A673 (cell line): ENCODE measurements around the gene TRDN. TPM values are rescaled to one million over a fixed set of nuclear protein-coding genes. Genes with fewer than 3 reads are reported as not detected.

Source experiments
- BruUV-seq: library from RNA; stranded (reverse); fragments of 400-500 nt; replicated peaks from 2 replicates; lab custom pipeline; 2021; lab: Mats Ljungman, UMichigan
- CTCF ChIA-PET: fragments of 300-600 bp; sonication (Branson Sonifier 250); formaldehyde crosslinking; loops from one replicate; lab custom pipeline; 2022; ENCODE audit warnings: antibody characterized with exemption; lab: Charles Lee
- POLR2A ChIA-PET: fragments of 300-600 bp; sonication (Branson Sonifier 250); formaldehyde crosslinking; loops from one replicate; lab custom pipeline; 2022; ENCODE audit warnings: antibody characterized with exemption; ENCODE audit not compliant: low non-redundant PET; lab: Charles Lee
- DNase-seq: peaks from one replicate; pipeline ENCODE4 v3.0.0-alpha.2; 2015; ENCODE audit warnings: low spot score
- H3K27ac ChIP-seq: fragments of 200-600 bp; sonication (generic); 2 replicates; pipeline ENCODE4 v1.5.1; 2016; ENCODE audit warnings: mixed run types, low read depth, mild to moderate bottlenecking, mixed read lengths, antibody characterized with exemption, low read length; ENCODE audit not compliant: poor library complexity, severe bottlenecking
- H3K27me3 ChIP-seq: fragments of 200-600 bp; sonication (generic); replicated peaks from 2 replicates; pipeline ENCODE4 v1.6.1; 2017; ENCODE audit warnings: mixed run types, low read depth, mild to moderate bottlenecking, mixed read lengths, antibody characterized with exemption, low read length; ENCODE audit not compliant: insufficient read depth, poor library complexity
- H3K36me3 ChIP-seq: fragments of 200-600 bp; sonication (generic); 2 replicates; pipeline ENCODE4 v1.6.1; 2016; ENCODE audit warnings: mixed run types, mild to moderate bottlenecking, mixed read lengths, antibody characterized with exemption, low read length; ENCODE audit not compliant: insufficient read depth, poor library complexity, severe bottlenecking
- H3K4me1 ChIP-seq: fragments of 200-600 bp; sonication (generic); 2 replicates; pipeline ENCODE4 v1.6.1; 2017; ENCODE audit warnings: mixed run types, mild to moderate bottlenecking, mixed read lengths, antibody characterized with exemption, low read length; ENCODE audit not compliant: insufficient read depth, poor library complexity, severe bottlenecking
- H3K4me3 ChIP-seq: fragments of 200-600 bp; sonication (generic); 2 replicates; pipeline ENCODE4 v1.5.1; 2016; ENCODE audit warnings: low read depth, mixed run types, mild to moderate bottlenecking, mixed read lengths, low read length; ENCODE audit not compliant: poor library complexity, severe bottlenecking
- H3K9me3 ChIP-seq: fragments of 200-600 bp; sonication (generic); 2 replicates; pipeline ENCODE4 v1.6.1; 2016; ENCODE audit warnings: mixed run types, low read depth, mild to moderate bottlenecking, mixed read lengths, antibody characterized with exemption, low read length; ENCODE audit not compliant: poor library complexity, severe bottlenecking
- CTCF ChIP-seq: fragments of 300-800, 200-600 bp; sonication (generic); conservative IDR thresholded peaks from 2 replicates; pipeline ENCODE4 v1.5.1; 2017; ENCODE audit warnings: low read depth, mild to moderate bottlenecking, antibody characterized with exemption, low read length, moderate library complexity, mixed read lengths
- EZH2 ChIP-seq: fragments of 200-600 bp; sonication (generic); IDR thresholded peaks from 2 replicates; pipeline ENCODE4 v1.6.1; 2017; ENCODE audit warnings: borderline replicate concordance, low read depth, mild to moderate bottlenecking, mixed read lengths, antibody characterized with exemption, low read length; ENCODE audit not compliant: poor library complexity, severe bottlenecking
- intact Hi-C: fragments of 100-400 bp; cut with micrococcal nuclease; formaldehyde crosslinking; loops from one replicate; pipeline ENCODE4 v1.10.0; 2022; ENCODE audit not compliant: unreplicated experiment
- total RNA-seq: library from RNA; stranded (reverse); gene quantifications from 2 replicates; pipeline ENCODE4 v1.2.3, GENCODE V29; 2021

TRDN gene
- total RNA-seq, 1 experiment from 2014 or later: 3.8 TPM

- no TSS peak for BruUV-seq
- POLR2A ChIA-PET: no interaction called here
- TF ChIP-seq EZH2 (no peak), CTCF (no peak)
- CTCF ChIA-PET: no interaction called here
- Histone ChIP-seq H3K27me3 (no peaks in the 10 kb centered on the region), H3K4me1 (no peaks in the 10 kb centered on the region), H3K9me3 (peaks cover 7% of the 10 kb centered on the region), H3K4me3 (no peak overlapping the region), H3K36me3 (no peaks in the 10 kb centered on the region), H3K27ac (no peak overlapping the region)
- DNase-seq: no peak
- intact Hi-C loops: no loop called here
Measured at GRCh38 chr6:123168466-123168865, 468.3 kb downstream of the TRDN start.

Other genes with a start within 250 kb of the TRDN start
- 1.2 and 2.2 TPM in 2 replicates for gene NKAIN2, start 166.9 kb upstream of the TRDN start, total RNA-seq